Endothelial cell (in vitro differentiated cells): ENCODE measurements around the gene CITED1. TPM values are rescaled to one million over a fixed set of nuclear protein-coding genes. Genes with fewer than 3 reads are reported as not detected.

Source experiments
- DNase-seq: peaks from one replicate; pipeline ENCODE4 v3.0.0; 2021; ENCODE audit warnings: low spot score
- H3K27ac Mint-ChIP-seq: one replicate; pipeline ENCODE4 v1.8.0; 2021; ENCODE audit warnings: mixed read lengths, inconsistent platforms; ENCODE audit not compliant: unreplicated experiment
- H3K27me3 Mint-ChIP-seq: one replicate; pipeline ENCODE4 v1.8.0; 2021; ENCODE audit warnings: mild to moderate bottlenecking, moderate library complexity, mixed read lengths, inconsistent platforms; ENCODE audit not compliant: unreplicated experiment
- H3K36me3 Mint-ChIP-seq: one replicate; pipeline ENCODE4 v1.8.0; 2021; ENCODE audit warnings: mild to moderate bottlenecking, low read depth, mixed read lengths, inconsistent platforms; ENCODE audit not compliant: unreplicated experiment
- H3K4me1 Mint-ChIP-seq: one replicate; pipeline ENCODE4 v1.8.0; 2021; ENCODE audit warnings: mild to moderate bottlenecking, mixed read lengths, inconsistent platforms; ENCODE audit not compliant: unreplicated experiment
- H3K4me3 Mint-ChIP-seq: one replicate; pipeline ENCODE4 v1.8.0; 2021; ENCODE audit warnings: mild to moderate bottlenecking, mixed read lengths, inconsistent platforms; ENCODE audit not compliant: unreplicated experiment
- H3K9me3 Mint-ChIP-seq: one replicate; pipeline ENCODE4 v1.8.0; 2021; ENCODE audit warnings: mixed read lengths, inconsistent platforms; ENCODE audit not compliant: unreplicated experiment
- CTCF ChIP-seq: fragments of 200-600 bp; sonication (generic); IDR thresholded peaks from one replicate; pipeline ENCODE4 v1.5.0; 2021; ENCODE audit warnings: antibody characterized with exemption; ENCODE audit not compliant: unreplicated experiment
- total RNA-seq: library from RNA; stranded (reverse); fragmentation: NEBNext Ultra II Directional; extraction: Animal tissue kit (Norgen Biotek cat#: 25700); gene quantifications from one replicate; pipeline ENCODE4 v1.2.1, GENCODE V29; 2021; ENCODE audit not compliant: unreplicated experiment

CITED1 gene
- total RNA-seq, 1 donor from 2014 or later = 3.2 TPM

GRCh38 chrX:72306085-72306801, 529 bp upstream of the CITED1 start:
- H3K4me1 Mint-ChIP-seq = peaks cover 8% of the 10 kb centered on the region
- TF ChIP-seq CTCF = no peak
- no peaks in the 10 kb centered on the region for H3K36me3 Mint-ChIP-seq
- H3K27me3 Mint-ChIP-seq = peaks cover 15% of the 10 kb centered on the region
- H3K4me3 Mint-ChIP-seq = peak overlapping the region; percentile 71
- H3K27ac Mint-ChIP-seq = no peak overlapping the region
- H3K9me3 Mint-ChIP-seq = no peaks in the 10 kb centered on the region
- no peak for DNase-seq

- H3K4me1 Mint-ChIP-seq = peaks cover 8% of the 10 kb centered on the region
- no peak for TF ChIP-seq CTCF
- no peaks in the 10 kb centered on the region for H3K36me3 Mint-ChIP-seq
- no peak for DNase-seq
- H3K27ac Mint-ChIP-seq = no peak overlapping the region
- peaks cover 15% of the 10 kb centered on the region for H3K27me3 Mint-ChIP-seq
- H3K9me3 Mint-ChIP-seq = no peaks in the 10 kb centered on the region
- peak overlapping the region; percentile 73 for H3K4me3 Mint-ChIP-seq
Observed at GRCh38 chrX:72304877-72305276, 837 bp downstream of the CITED1 start.

DNA sequence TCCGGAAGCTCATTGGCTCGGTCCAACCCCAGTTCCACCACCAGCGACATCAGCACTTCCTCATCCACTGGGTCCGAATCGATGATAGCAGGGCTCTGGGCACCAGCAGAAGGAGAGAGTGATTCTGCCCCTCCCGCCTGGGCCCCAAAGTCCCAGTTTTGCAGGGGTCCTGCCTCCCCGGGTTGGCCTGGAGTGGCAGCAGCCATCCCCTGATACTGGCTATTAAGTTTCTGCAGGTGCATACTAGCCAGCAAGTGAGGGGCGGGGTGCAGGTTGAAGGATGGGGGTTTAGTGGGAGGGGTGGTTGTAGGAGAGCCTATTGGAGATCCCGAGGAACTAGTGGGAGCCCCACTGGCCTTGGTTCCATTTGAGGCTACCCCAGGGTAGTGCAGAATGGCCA, 3.9 kb downstream of the CITED1 start:
- H3K9me3 Mint-ChIP-seq = no peaks in the 10 kb centered on the region
- peaks cover 7% of the 10 kb centered on the region for H3K4me1 Mint-ChIP-seq
- no peak overlapping the region for H3K4me3 Mint-ChIP-seq
- no peak for TF ChIP-seq CTCF
- DNase-seq = no peak
- H3K27me3 Mint-ChIP-seq = peaks cover 9% of the 10 kb centered on the region
- H3K36me3 Mint-ChIP-seq = no peaks in the 10 kb centered on the region
- no peak overlapping the region for H3K27ac Mint-ChIP-seq

GRCh38 chrX:72299891-72300630, 5.7 kb downstream of the CITED1 start:
- peaks cover 7% of the 10 kb centered on the region for H3K27me3 Mint-ChIP-seq
- H3K4me3 Mint-ChIP-seq = no peak overlapping the region
- no peak overlapping the region for H3K27ac Mint-ChIP-seq
- H3K36me3 Mint-ChIP-seq = no peaks in the 10 kb centered on the region
- no peak for DNase-seq
- no peak for TF ChIP-seq CTCF
- peaks cover 13% of the 10 kb centered on the region for H3K4me1 Mint-ChIP-seq
- no peaks in the 10 kb centered on the region for H3K9me3 Mint-ChIP-seq
